Stimulated activated naive B cell treated with anti-CD40 and anti-IgM and Interleukin-4, amounts not matched to agents 10 μg/mL and 1 μg/mL and 100 μg/mL, for 72 hours (primary cell): ENCODE measurements around the gene ZBTB9.
A peak's percentile ranks its signal among the peaks of the same experiment; 100 is the strongest.

Experiments used
- ATAC-seq, 2 donors: fragments of 150-1000 bp; cut with Tn5 transposase; replicated peaks; 2 replicates each; pipeline ENCODE4 v1.10.0; 2021; ENCODE audit warnings: moderate library complexity in 1 of 2
- DNase-seq: peaks from one replicate; pipeline ENCODE4 v3.0.0; 2021
- H3K27ac Mint-ChIP-seq: one replicate; pipeline ENCODE4 v1.8.0; 2022; ENCODE audit warnings: mild to moderate bottlenecking, mixed read lengths
- H3K27me3 Mint-ChIP-seq, 2 donors: one replicate each; pipeline ENCODE4 v1.8.0; 2022; ENCODE audit warnings: mixed read lengths in 2 of 2
- H3K36me3 Mint-ChIP-seq, 2 donors: one replicate each; pipeline ENCODE4 v1.8.0; 2022; ENCODE audit warnings: mixed read lengths in 2 of 2, mild to moderate bottlenecking in 1 of 2
- H3K4me1 Mint-ChIP-seq, 2 donors: one replicate each; pipeline ENCODE4 v1.8.0; 2022; ENCODE audit warnings: mixed read lengths in 2 of 2, mild to moderate bottlenecking in 1 of 2
- H3K4me3 Mint-ChIP-seq, 2 donors: one replicate each; pipeline ENCODE4 v1.8.0; 2022; ENCODE audit warnings: mild to moderate bottlenecking in 2 of 2, mixed read lengths in 2 of 2, moderate library complexity in 1 of 2
- H3K9me3 Mint-ChIP-seq, 2 donors: one replicate each; pipeline ENCODE4 v1.8.0; 2022; ENCODE audit warnings: mixed read lengths in 2 of 2, mild to moderate bottlenecking in 1 of 2

ZBTB9 gene

DNA sequence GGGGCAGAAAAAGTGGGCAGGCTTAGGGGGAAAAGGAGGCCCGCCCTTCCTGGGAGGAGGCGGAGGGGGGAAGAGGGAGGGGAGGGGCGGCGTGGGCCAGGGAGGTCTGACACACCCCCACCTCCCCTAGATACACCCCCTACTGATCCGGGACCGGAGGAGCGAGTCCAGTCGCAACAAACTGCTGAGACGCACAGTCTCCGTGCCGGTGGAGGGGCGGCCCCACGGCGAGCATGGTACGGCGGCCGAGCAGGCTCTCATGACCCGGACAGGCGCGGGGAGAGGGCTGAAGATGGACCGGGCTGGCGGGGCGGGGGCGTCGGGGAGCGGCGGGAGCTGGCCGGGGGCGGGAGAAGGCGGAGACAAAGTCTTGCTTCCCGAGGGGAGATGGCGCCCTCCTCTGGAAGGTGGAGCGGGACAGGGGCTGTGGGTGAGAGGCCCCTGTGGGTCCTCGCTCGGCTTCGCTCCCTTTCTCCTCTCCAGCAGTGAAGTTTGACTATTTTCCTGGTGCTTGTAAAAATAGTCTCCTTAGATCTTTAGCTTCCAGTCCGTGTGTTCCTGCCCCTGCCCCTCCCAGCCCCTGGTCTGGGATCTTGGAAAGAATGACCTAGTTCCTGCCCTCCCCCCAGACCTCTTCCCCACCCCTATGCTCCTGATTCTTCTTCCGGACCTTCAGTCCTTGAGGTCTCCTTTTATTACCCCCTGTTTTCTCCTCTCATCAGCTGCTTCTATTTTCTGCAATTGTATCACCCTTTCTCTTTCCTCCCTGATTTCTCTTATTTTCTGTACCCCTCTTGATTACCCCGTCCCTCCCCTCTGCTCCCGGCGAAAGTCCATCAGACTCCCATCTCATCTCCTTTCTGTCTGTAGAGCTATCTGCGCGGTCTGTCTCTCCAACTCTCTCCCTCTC is 28.5 kb upstream of the ZBTB9 start:
- Mint-ChIP-seq H3K27me3 (no peaks in the 10 kb centered on the region), H3K36me3 (peaks cover 2 to 5% of the 10 kb centered on the region in 2 donors), H3K9me3 (peaks cover 2 to 4% of the 10 kb centered on the region in 2 donors), H3K4me3 (peak overlapping the region; percentile 83 to 95), H3K27ac (peak overlapping the region; percentile 96), H3K4me1 (peaks cover 59 to 65% of the 10 kb centered on the region in 2 donors)
- ATAC-seq = peak; percentile 67 to 71
- DNase-seq = peak; percentile 85

DNA sequence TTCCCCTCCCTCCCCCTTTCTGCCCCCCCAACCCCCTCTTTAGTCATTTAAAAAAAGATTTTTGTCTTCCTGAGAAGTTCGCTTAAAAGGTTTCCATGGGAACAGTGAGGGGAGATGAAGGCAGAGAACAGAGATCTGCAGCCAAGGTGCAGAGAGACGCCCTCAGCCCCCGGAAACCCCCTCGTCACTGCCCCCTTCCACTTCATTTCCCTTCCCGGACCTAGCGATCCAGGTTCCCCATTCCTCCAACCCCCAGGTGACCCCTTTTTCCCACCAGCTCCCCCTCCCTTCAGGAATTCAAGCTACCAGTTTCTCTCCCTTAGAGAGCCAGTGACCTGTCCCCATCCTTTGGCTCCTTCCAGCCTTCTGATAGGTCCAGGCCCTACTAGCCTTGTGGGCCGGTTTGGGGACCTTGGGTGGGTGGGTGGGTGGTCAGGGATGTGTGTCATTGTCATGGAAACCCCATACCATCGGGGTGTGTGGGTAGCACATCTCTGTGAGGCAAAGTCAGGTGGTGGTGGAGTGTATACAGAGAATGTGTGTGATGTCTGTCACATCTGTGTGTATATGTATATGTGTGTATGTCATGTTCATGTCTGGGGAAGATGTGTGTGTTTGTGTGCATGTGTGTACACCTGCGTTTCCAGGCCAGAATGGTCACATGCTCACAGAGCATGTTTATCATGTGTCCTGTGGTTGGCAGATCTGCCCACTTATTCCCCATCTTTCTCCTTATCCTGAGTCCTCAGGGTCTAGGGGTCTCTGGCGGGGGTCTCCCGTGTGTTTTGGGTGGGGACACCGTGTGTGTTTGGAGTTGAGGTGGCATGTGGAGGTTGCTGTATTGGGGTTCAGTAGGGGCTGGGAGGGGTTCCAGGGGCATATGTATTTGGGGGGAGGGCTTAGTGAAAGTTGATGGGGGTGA is 27.5 kb upstream of the ZBTB9 start:
- DNase-seq = no peak
- peak; percentile 23 to 31 for ATAC-seq
- Mint-ChIP-seq H3K4me1 (peaks cover 67 to 74% of the 10 kb centered on the region in 2 donors), H3K36me3 (peaks cover 2 to 5% of the 10 kb centered on the region in 2 donors), H3K27me3 (no peaks in the 10 kb centered on the region), H3K4me3 (peak overlapping the region; percentile 83 to 95), H3K27ac (peak overlapping the region; percentile 96), H3K9me3 (peaks cover 2 to 4% of the 10 kb centered on the region in 2 donors)

DNA sequence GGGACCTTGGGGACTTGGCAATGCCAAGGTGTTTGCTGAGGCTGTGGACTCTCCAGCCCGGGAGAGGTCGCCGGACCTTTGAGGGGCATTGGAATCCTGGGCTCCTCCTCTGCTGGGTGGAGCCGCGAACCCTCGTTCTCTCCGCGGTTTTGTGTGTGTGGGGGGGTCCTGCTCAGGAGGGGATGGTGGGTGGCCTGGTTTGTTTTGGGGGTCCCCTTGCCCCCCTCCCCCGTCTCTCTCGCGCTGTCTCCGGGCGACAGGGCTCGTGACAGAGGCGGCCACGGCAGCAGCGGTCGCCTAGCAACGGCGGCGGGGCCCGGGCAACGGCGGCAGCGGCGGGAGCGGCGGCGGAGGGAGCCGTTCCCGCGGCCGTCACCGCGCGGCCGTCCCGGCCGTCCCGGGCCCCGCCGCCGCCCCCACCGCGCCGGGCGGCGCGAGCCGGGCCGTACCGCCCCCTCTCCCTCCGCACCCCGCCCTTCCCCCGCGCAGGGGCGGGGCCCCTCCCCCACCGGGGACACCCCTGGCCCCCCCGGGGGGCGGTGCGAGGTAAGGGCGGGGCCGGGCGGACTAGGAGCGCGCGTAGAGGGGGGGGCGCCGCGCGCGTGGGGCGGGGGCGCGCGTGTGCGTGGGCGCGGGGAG is 26.7 kb upstream of the ZBTB9 start:
- Mint-ChIP-seq H3K36me3 (peaks cover 2 to 11% of the 10 kb centered on the region in 2 donors), H3K4me3 (peak overlapping the region; percentile 83 to 95), H3K27me3 (no peaks in the 10 kb centered on the region), H3K27ac (peak overlapping the region; percentile 96), H3K9me3 (peaks cover 2 to 4% of the 10 kb centered on the region in 2 donors), H3K4me1 (peaks cover 75 to 83% of the 10 kb centered on the region in 2 donors)
- peak; percentile 32 for DNase-seq
- ATAC-seq = peak; percentile 4 to 6

DNA sequence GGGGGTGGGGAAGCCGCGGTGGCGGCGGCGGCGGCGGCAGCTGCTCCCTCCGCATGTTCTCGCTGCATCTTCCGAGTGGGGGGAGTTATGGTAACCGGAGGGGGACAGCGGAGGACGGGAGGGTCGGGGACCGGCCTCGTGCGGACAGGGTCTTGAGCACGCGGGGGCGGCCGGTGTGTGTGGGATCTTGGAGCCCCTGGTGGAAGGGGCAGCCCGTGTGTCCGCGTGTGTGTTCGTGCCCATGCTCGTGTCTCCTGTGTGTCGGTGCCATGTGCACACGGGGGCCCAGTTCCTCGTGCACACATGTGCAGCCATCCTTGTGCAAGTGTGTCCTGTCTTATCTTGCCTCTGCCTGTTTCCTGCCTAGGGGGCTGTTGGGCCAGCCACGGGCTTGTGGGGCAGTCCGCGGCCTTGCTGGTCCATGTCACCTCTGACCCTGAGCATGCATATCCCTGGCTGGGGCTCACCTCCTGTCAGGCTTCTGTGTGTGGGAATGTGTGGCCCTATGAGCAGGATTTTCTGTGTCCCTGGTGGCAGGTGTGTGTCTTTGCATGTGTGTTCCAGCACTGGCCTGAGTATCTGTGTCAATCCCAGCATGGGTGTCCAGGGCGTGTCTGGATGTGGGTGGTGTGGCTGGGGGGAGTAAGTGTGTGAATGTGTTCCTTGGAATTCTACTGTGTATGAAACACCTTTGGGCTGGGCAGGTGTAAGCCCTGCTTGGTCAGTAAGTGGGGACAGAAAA is 26.0 kb upstream of the ZBTB9 start:
- Mint-ChIP-seq H3K36me3 (peaks cover 4 to 15% of the 10 kb centered on the region in 2 donors), H3K4me1 (peaks cover 81 to 90% of the 10 kb centered on the region in 2 donors), H3K9me3 (peaks cover 2 to 4% of the 10 kb centered on the region in 2 donors), H3K4me3 (peak overlapping the region; percentile 80 to 83), H3K27ac (peak overlapping the region; percentile 89), H3K27me3 (no peaks in the 10 kb centered on the region)
- ATAC-seq (peak; percentile 26 to 31), DNase-seq (peak; percentile 28)

DNA sequence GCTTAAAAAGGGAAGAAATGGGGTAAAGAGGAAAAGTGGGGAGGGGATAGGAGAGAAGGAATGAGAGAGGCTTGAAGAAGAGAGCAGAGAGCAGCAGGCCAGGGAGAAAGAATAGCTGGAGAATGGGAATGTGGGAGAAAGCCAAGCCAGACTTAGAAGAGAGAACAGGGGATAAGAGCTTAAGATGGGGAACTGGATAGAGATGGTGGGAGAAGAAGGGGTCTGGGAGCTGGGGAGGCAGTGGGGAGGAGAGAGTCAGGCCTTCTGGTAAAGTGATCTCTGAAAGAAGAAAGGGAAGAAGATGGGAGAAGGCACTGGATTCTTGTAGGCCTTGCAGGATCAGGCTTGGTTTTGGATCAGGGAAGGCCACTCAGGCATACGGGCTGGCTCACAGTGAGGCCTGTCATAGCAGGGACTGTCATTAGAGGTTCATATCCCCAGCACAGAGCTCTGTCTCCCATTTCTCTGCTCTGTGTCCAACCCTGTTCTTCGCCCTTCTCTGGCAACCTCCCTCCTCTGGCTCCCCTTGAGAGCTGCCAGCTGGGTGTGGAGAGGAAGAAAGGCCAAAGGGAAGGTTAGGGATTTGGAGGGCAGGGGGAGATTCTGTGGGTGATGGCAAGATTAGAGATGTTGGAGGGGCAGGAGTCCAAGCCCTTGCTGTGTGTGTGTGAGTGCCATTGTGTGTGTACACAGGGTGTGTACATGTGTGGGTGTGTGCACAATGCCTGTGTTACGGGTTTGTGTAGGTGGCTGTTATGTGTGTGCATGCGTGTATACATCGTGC is 25.2 kb upstream of the ZBTB9 start:
- Mint-ChIP-seq H3K27me3 (no peaks in the 10 kb centered on the region), H3K36me3 (peaks cover 8 to 11% of the 10 kb centered on the region in 2 donors), H3K4me3 (peak overlapping the region; percentile 80 to 83), H3K4me1 (peaks cover 78 to 91% of the 10 kb centered on the region in 2 donors), H3K9me3 (no peaks in the 10 kb centered on the region), H3K27ac (peak overlapping the region; percentile 89)
- ATAC-seq (no peak), DNase-seq (no peak)

DNA sequence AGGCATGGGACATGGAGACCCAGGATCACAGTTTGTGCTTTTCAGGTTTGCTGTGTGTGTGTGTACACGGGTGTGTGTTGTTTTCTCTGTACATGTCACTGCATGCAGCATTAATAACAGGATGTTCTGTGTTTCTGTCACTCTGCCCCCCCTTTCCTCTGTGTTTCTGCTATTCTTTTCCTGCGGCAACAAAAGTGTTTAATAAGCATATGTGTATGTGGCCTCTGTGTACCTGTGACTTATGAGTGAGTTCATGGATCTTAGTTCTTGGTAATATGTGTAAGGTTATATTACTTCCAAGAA is 24.7 kb upstream of the ZBTB9 start:
- Mint-ChIP-seq H3K27ac (no peak overlapping the region), H3K36me3 (peaks cover 8 to 11% of the 10 kb centered on the region in 2 donors), H3K27me3 (no peaks in the 10 kb centered on the region), H3K4me1 (peaks cover 73 to 87% of the 10 kb centered on the region in 2 donors), H3K9me3 (no peaks in the 10 kb centered on the region), H3K4me3 (no peak overlapping the region)
- ATAC-seq (no peak), DNase-seq (no peak)

DNA sequence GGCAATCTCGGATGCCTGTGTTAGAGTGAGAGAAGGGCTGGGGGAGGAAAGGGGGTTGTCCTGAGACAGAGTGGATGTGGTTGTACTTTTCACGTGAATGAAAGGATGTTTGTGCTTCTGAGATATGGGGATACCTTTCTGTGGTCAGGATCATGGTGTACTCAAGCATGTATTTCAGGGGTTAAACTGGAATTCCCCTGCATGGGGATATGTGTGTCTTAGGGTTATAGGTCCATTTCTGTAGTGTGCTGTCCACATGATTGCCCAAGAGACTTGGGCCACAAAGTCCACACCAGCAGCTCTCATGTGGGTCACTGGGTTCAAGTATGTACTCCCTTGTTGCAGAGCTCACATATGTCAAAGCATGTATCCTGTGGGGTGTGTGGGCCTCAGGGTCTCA is 24.0 kb upstream of the ZBTB9 start:
- Mint-ChIP-seq H3K27ac (no peak overlapping the region), H3K27me3 (no peaks in the 10 kb centered on the region), H3K36me3 (peaks cover 10 to 15% of the 10 kb centered on the region in 2 donors), H3K4me3 (peak overlapping the region in 1 of 2 donors; percentile 83), H3K9me3 (no peaks in the 10 kb centered on the region), H3K4me1 (peaks cover 67 to 81% of the 10 kb centered on the region in 2 donors)
- ATAC-seq = no peak
- no peak for DNase-seq

DNA sequence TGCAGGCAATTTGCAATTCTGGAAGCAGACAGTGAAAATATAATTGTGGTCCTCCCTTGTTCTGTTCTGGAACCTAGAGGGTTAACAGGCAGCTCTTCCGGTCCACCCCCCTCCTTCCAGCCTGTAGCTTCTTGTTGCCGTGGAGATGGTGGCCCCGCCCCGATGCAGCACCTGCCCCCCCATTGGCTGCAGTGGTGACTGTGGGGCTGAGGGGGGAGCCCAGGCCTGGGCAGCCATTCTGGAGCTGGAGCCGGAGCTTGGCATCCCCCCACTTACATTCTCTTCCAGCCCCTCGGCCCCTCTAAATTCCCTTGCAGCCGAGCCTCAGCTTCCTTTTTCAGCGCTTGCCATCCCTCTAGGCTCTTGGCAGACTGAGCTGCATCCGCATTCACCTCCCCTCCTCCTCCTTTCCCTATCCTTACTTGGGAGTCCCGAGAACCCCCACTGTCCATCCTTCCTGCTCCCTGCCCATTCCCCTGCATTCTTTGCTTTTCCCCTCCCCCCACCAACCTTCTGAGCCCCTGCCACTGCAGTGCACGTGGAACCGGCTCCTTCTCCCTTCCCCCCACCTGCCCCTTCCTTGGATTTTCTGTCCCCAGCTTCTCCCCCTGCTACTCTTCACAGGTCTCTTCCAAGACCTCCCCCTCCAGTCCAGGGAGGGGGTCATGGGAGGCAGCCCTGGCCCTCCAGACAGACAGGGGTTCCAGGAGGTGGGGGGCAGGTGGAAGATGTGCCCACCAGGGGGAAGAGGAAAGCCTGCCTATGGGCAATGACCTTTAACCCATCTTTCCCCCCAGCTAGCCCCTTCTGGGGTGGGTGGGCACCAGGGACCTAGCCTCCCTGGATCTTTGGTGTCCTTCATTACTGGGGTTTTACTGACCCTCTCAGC is 23.1 kb upstream of the ZBTB9 start:
- DNase-seq = peak; percentile 69
- H3K4me1 Mint-ChIP-seq = peaks cover 66 to 77% of the 10 kb centered on the region in 2 donors
- H3K36me3 Mint-ChIP-seq = peaks cover 13 to 24% of the 10 kb centered on the region in 2 donors
- H3K9me3 Mint-ChIP-seq = no peaks in the 10 kb centered on the region
- peak; percentile 61 to 72 for ATAC-seq
- H3K27ac Mint-ChIP-seq = peak overlapping the region; percentile 84
- peak overlapping the region; percentile 83 to 84 for H3K4me3 Mint-ChIP-seq
- no peaks in the 10 kb centered on the region for H3K27me3 Mint-ChIP-seq

DNA sequence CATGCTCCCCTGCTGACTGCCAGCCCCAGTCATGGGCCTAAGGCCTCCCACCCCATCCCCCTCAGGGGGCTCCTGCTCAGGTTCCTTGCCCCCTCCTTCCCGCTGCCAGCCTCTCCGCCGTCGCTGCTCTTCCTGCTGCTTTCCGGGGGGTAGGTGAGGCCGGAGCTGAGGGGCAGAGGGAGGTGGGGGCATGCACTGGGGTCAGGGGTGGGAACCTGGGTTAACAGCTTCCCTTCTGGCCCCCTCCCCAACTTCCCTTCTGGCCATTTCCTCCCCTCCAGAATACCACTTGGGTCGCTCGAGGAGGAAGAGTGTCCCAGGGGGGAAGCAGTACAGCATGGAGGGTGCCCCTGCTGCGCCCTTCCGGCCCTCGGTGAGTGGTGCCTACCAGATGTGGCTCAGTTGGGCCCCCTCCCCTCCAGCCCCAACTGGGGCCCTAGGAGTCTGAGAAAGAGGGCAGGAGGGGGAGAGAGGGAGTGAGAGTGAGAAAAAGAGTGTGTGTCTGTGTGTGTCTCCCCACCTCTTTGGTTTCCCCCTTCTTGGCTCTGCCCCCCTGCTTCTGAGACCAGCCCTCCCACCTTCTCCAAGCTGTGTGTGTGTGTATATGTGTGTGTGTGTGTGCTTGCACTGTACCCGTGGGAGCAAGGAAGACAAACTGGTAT is 22.4 kb upstream of the ZBTB9 start:
- Mint-ChIP-seq H3K4me3 (peak overlapping the region; percentile 83 to 84), H3K4me1 (peaks cover 61 to 69% of the 10 kb centered on the region in 2 donors), H3K27me3 (no peaks in the 10 kb centered on the region)

DNA sequence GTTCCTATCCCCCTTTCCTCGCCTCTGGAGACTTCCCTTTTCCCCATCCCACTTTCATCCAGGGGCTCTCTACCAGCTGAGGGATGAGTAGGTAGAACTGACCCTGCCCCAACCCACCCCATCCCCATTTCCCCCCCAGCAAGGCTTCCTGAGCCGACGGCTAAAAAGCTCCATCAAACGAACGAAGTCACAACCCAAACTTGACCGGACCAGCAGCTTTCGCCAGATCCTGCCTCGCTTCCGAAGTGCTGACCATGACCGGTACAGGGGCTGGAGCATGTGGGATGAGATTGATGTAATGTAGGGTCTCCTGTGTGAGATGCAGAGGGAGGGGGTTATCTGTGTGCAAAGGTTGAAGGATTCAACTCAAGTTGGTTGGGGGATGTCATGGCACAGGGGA is 21.8 kb upstream of the ZBTB9 start:
- Mint-ChIP-seq H3K9me3 (no peaks in the 10 kb centered on the region), H3K27me3 (no peaks in the 10 kb centered on the region), H3K4me1 (peaks cover 55 to 64% of the 10 kb centered on the region in 2 donors), H3K27ac (peak overlapping the region; percentile 9), H3K36me3 (peaks cover 15 to 35% of the 10 kb centered on the region in 2 donors), H3K4me3 (peak overlapping the region; percentile 83 to 84)
- DNase-seq (no peak), ATAC-seq (no peak)

More for the DNA sequence above, 22.4 kb upstream of the ZBTB9 start:
- peaks cover 13 to 30% of the 10 kb centered on the region in 2 donors for H3K36me3 Mint-ChIP-seq
- peak overlapping the region; percentile 87 for H3K27ac Mint-ChIP-seq
- no peaks in the 10 kb centered on the region for H3K9me3 Mint-ChIP-seq
- ATAC-seq = peak in 1 of 2 donors; percentile 4
- no peak for DNase-seq

DNA sequence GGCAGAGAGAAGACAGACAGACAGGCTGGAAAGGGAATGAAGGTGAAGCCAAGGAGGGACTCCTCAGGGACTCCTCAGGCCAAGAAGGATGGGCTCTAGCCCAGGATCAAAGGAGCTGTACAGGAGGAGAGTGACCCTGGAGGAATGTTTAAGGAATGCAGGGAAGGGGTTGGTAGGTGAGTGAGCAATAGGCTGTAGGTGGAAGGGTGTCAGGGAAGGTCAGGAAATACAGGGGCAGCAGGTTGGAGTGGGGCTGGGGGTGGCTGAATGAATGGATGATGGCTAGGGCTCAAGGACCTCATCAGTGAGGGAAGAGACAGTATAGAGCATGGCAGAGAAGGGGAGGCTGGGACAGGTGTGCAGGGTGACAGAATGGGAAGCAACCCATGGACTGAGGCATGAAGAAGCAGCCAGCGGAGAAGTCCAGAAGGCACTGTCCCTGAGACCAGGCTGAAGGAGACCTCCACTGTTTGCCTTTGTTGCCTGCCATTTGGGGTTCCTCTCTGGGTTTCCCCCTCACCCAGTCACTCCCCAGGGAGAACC is 21.3 kb upstream of the ZBTB9 start:
- ATAC-seq (no peak), DNase-seq (no peak)
- H3K4me1 Mint-ChIP-seq = peaks cover 54 to 62% of the 10 kb centered on the region in 2 donors
- peak overlapping the region; percentile 54 to 83 for H3K4me3 Mint-ChIP-seq
- no peaks in the 10 kb centered on the region for H3K27me3 Mint-ChIP-seq
- H3K36me3 Mint-ChIP-seq = peaks cover 15 to 36% of the 10 kb centered on the region in 2 donors
- H3K27ac Mint-ChIP-seq = peak overlapping the region; percentile 2
- H3K9me3 Mint-ChIP-seq = no peaks in the 10 kb centered on the region
